Activated gamma-delta T cell (primary cell): Measurements from ENCODE around the gene GBA2.

Experiments used
- DNase-seq: peaks from one replicate; lab custom pipeline; 2025; lab: John Stamatoyannopoulos, UW

GBA2 gene

GRCh38 chr9:35717132-35717870 lies 31.7 kb downstream of the GBA2 start:
- no peak for DNase-seq

GRCh38 chr9:35716230-35716629 lies 32.8 kb downstream of the GBA2 start:
- no peak for DNase-seq

- DNase-seq = no peak
These were observed 34.3 kb downstream of the GBA2 start for GRCh38 chr9:35714579-35715252.

- no peak for DNase-seq
These were observed 34.9 kb downstream of the GBA2 start for GRCh38 chr9:35714123-35714522.

- DNase-seq = no peak
These were observed 35.5 kb downstream of the GBA2 start for GRCh38 chr9:35713578-35713977.

- DNase-seq = no peak
These were observed 36.1 kb downstream of the GBA2 start for GRCh38 chr9:35712762-35713400.

GRCh38 chr9:35711501-35712428 lies 37.3 kb downstream of the GBA2 start:
- DNase-seq = no peak

GRCh38 chr9:35710818-35711500 lies 38.1 kb downstream of the GBA2 start:
- DNase-seq = no peak

GRCh38 chr9:35708146-35708545 lies 40.9 kb downstream of the GBA2 start:
- no peak for DNase-seq

GRCh38 chr9:35706951-35707350 lies 42.1 kb downstream of the GBA2 start:
- DNase-seq = no peak

- no peak for DNase-seq
These were observed 43.1 kb downstream of the GBA2 start for GRCh38 chr9:35705836-35706430.

- DNase-seq = no peak
These were observed 43.7 kb downstream of the GBA2 start for GRCh38 chr9:35705372-35705771.

GRCh38 chr9:35703906-35704672 lies 44.9 kb downstream of the GBA2 start:
- DNase-seq = no peak

GRCh38 chr9:35702696-35703095 lies 46.3 kb downstream of the GBA2 start:
- DNase-seq = no peak

- no peak for DNase-seq
These were observed 48.1 kb downstream of the GBA2 start for GRCh38 chr9:35700942-35701341.

- no peak for DNase-seq
These were observed 49.0 kb downstream of the GBA2 start for GRCh38 chr9:35700031-35700430.

GRCh38 chr9:35698231-35698630 lies 50.8 kb downstream of the GBA2 start:
- DNase-seq = no peak

GRCh38 chr9:35697486-35697885 lies 51.5 kb downstream of the GBA2 start:
- no peak for DNase-seq

GRCh38 chr9:35696520-35697215 lies 52.4 kb downstream of the GBA2 start:
- DNase-seq = no peak
